ENCODE results near the gene HSD11B1L.

The HSD11B1L gene

DNA sequence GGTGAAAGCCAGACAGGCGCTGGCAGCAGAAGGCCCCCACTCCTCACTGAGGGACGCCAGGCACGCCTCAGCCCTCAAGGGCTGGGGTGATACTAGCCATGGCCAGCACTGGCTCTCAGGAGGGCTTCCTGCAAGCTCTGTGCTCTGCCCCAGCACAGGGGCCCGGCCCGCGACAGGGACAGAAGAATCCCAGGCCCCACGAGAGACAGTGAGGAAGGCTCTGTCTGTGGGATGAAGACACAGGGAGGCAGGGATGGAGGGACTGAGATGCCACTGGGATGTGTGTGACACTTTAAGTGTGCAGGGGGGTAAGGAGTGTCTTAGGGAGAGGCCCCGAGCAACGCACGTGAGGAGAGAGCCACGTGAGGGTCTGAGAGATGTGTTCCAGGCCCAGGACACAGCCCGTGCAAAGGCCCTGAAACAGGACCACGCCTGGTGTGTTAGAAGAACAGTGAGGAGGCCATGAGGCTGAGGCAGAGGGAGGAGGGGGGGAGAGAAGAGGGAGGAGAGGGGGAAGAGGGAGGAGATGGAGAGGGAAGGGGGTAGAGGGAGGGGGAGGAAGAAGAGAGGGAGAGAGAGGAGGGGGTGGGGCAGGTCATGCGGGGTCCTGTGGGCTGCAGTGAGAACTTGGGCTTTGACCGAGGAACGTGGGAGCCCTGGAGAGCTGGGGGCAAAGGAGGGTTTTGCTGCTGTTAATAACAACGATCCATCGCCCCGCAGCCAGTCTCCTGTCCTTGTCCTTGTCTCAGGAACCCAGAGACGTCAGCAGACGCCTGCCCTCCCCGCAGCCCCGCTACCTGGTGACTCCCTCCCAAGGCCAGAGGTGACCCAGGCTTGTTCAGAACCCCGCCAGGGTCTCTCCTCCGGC, 16.4 kb downstream of the HSD11B1L start:
- no peak overlapping the region for H3K4me3 ChIP-seq (replicated peaks; ENCODE audit: insufficient read depth, low read length)
- TF ChIP-seq, protein P1, sequence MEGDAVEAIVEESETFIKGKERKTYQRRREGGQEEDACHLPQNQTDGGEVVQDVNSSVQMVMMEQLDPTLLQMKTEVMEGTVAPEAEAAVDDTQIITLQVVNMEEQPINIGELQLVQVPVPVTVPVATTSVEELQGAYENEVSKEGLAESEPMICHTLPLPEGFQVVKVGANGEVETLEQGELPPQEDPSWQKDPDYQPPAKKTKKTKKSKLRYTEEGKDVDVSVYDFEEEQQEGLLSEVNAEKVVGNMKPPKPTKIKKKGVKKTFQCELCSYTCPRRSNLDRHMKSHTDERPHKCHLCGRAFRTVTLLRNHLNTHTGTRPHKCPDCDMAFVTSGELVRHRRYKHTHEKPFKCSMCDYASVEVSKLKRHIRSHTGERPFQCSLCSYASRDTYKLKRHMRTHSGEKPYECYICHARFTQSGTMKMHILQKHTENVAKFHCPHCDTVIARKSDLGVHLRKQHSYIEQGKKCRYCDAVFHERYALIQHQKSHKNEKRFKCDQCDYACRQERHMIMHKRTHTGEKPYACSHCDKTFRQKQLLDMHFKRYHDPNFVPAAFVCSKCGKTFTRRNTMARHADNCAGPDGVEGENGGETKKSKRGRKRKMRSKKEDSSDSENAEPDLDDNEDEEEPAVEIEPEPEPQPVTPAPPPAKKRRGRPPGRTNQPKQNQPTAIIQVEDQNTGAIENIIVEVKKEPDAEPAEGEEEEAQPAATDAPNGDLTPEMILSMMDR (IDR thresholded peaks at IDR 0.05; ENCODE audit: insufficient read depth, low read length), result no peak
- no peak for TF ChIP-seq GABPA (IDR thresholded peaks at IDR 0.05; ENCODE audit: low read depth)
- TF ChIP-seq, protein P2, sequence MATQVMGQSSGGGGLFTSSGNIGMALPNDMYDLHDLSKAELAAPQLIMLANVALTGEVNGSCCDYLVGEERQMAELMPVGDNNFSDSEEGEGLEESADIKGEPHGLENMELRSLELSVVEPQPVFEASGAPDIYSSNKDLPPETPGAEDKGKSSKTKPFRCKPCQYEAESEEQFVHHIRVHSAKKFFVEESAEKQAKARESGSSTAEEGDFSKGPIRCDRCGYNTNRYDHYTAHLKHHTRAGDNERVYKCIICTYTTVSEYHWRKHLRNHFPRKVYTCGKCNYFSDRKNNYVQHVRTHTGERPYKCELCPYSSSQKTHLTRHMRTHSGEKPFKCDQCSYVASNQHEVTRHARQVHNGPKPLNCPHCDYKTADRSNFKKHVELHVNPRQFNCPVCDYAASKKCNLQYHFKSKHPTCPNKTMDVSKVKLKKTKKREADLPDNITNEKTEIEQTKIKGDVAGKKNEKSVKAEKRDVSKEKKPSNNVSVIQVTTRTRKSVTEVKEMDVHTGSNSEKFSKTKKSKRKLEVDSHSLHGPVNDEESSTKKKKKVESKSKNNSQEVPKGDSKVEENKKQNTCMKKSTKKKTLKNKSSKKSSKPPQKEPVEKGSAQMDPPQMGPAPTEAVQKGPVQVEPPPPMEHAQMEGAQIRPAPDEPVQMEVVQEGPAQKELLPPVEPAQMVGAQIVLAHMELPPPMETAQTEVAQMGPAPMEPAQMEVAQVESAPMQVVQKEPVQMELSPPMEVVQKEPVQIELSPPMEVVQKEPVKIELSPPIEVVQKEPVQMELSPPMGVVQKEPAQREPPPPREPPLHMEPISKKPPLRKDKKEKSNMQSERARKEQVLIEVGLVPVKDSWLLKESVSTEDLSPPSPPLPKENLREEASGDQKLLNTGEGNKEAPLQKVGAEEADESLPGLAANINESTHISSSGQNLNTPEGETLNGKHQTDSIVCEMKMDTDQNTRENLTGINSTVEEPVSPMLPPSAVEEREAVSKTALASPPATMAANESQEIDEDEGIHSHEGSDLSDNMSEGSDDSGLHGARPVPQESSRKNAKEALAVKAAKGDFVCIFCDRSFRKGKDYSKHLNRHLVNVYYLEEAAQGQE (IDR thresholded peaks at IDR 0.05; ENCODE audit: insufficient replicate concordance, low read depth), result no peak
- no peak for TF ChIP-seq SPI1 (IDR thresholded peaks at IDR 0.05; ENCODE audit: borderline replicate concordance, low read depth)
- TF ChIP-seq POLR2AphosphoS5 (IDR thresholded peaks at IDR 0.05; ENCODE audit: low read depth), result no peak; the same call in 1 of the 2 replicates
- no peak overlapping the region for H3K27ac ChIP-seq (replicated peaks)
- no peaks in the 10 kb centered on the region for H3K27me3 ChIP-seq (ENCODE audit: insufficient read depth, poor library complexity, severe bottlenecking)
- DNase-seq (ENCODE audit: low read depth in 1 of 2, low spot score in 1 of 2), result no peak

DNA sequence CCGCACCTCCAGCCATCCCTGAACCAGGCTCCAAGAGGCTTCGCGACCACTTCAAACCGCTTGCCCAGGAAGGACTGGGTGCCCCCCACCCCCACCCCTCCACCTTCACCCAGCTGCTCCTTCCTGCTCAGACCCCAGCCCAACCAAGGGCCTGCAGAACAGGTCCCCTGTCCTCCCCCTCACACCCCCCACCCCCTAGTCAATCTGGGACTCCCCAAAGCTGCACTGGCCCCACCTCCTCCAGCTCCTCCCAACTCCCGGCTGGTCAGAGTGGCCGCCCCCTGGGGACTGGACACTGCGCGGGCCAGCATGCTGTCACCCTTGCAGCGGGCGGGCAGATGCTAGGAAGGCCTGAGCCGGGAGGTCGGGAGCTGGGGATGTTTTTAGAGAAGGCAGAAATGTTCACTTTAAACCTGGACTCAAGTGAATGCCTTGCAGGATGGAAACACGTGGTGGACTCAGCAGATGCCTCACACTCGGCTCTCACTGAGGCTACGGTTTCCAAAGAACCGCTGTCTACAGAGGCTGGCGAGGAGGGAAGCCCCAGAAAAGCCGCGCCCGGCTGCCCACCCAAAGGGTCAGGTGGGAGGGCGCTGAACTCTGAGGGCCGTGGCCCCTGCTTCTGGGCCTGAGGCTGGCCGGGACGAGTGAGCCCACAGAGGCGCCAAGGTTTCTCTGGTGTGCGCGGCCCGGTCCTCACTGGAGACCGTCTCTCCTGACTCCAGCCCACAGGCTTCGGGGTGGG, 17.2 kb downstream of the HSD11B1L start:
- TF ChIP-seq GABPA (IDR thresholded peaks at IDR 0.05; ENCODE audit: low read depth) (no peak), POLR2AphosphoS5 (IDR thresholded peaks at IDR 0.05; ENCODE audit: low read depth) (no peak; the same call in 1 of the 2 replicates), SPI1 (IDR thresholded peaks at IDR 0.05; ENCODE audit: borderline replicate concordance, low read depth) (no peak)
- TF ChIP-seq, protein P1 (IDR thresholded peaks at IDR 0.05; ENCODE audit: insufficient read depth, low read length), result no peak
- TF ChIP-seq, protein P2 (IDR thresholded peaks at IDR 0.05; ENCODE audit: insufficient replicate concordance, low read depth), result no peak
- no peak overlapping the region for H3K27ac ChIP-seq (replicated peaks)
- no peak for DNase-seq (ENCODE audit: low read depth in 1 of 2, low spot score in 1 of 2)
- H3K27me3 ChIP-seq (ENCODE audit: insufficient read depth, poor library complexity, severe bottlenecking), result no peaks in the 10 kb centered on the region
- H3K4me3 ChIP-seq (replicated peaks; ENCODE audit: insufficient read depth, low read length), result no peak overlapping the region

DNA sequence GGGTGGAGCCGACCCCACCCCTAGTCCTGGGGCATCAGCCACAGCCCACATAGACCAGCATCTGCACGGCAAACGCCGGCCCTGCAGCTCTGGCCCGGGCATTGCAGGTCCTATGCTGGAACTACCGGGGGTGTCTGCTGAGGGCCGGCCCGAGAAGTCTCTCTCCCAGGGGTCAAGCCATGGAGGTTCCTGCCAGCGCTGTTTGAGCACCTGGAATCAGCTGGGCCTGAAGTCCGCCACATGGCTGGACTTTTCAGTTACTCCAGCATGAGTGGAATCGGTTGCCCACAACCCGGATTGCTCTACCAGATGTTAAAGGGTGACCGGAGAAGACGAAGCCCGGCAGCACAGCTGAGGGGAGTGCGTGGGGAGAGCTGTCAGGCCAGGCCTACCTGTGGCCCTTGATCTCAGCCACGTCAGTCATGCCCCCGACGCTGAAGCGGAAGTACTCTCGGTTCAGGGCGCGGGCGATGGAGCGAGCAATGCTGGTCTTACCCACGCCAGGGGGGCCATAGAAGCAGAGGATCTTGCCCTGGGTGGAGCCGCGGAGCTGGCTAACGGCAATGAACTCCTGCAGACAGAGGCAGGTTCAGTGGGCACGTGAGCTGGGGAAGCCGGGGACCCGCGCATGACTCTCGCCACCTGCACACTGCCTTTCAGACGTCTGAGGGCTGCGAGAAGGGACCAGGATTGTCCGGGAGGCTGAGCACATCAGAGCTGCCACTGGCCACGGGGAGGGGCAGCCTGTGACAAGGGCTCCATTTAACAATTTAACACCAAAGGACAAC, 18.0 kb downstream of the HSD11B1L start:
- H3K27me3 ChIP-seq (ENCODE audit: insufficient read depth, poor library complexity, severe bottlenecking), result no peaks in the 10 kb centered on the region
- no peak overlapping the region for H3K4me3 ChIP-seq (replicated peaks; ENCODE audit: insufficient read depth, low read length)
- no peak overlapping the region for H3K27ac ChIP-seq (replicated peaks)
- TF ChIP-seq POLR2AphosphoS5 (IDR thresholded peaks at IDR 0.05; ENCODE audit: low read depth), result peak; percentile 30; the same call in 1 of the 2 replicates
- no peak for TF ChIP-seq GABPA (IDR thresholded peaks at IDR 0.05; ENCODE audit: low read depth)
- TF ChIP-seq SPI1 (IDR thresholded peaks at IDR 0.05; ENCODE audit: borderline replicate concordance, low read depth), result no peak
- TF ChIP-seq, protein P1 (IDR thresholded peaks at IDR 0.05; ENCODE audit: insufficient read depth, low read length), result no peak
- TF ChIP-seq, protein P2 (IDR thresholded peaks at IDR 0.05; ENCODE audit: insufficient replicate concordance, low read depth), result no peak
- no peak for DNase-seq (ENCODE audit: low read depth in 1 of 2, low spot score in 1 of 2)

Data from HL-60 (cell line).